ENCODE data around the gene RREB1. TPM values are rescaled to one million over a fixed set of nuclear protein-coding genes. Genes with fewer than 3 reads are reported as not detected.

RREB1 gene
- total and polyA plus RNA-seq, 2 experiments from 2014 or later: 8.5 to 25.5 TPM

DNA sequence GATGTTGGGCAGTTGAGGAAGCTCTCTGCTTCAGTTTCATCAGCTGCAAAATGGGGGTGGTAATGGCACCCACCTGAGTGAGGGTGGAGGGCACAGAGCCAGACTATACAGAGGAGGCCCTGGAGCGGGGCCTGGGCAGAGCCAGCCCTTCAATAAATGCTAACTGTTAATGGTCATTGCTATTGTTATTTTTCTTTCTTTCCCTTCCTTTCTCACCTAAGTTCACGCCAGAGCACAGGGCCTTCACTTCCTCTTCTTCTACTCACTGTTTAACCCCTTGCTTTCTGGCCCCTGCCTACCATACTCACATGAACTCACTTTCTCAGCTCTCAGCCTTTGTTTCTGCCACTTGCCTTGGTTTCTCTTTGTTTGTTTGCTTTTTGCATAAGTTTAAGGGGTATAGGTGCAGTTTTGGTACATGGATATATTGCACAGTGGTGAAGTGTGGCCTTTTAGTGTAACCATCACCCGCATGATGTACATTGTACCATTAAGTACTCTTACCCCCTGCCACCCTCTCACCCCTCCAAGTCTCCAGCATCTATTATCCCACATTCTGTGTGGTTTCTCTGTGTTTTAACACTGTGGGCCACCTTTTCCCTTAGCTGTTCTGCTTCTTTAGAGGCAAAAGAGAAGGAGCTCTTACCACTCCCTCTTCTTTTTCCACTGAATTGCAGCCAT, 7.5 kb upstream of the RREB1 start:
- Histone ChIP-seq H3K4me2 (no peak overlapping the region), H4K20me1 (replicated peaks; ENCODE audit: insufficient read depth) (no peaks in the 10 kb centered on the region), H3K36me3 (ENCODE audit: insufficient read depth) (no peaks in the 10 kb centered on the region), H2AFZ (peak overlapping the region; percentile 14; the same call in 1 of the 2 replicates), H3K4me1 (ENCODE audit: insufficient read depth) (0 out of 2 replicates have a peak, but pooled peaks cover 6% of the 10 kb centered on the region), H3K79me2 (replicated peaks; ENCODE audit: insufficient read depth) (no peaks in the 10 kb centered on the region), H3K27ac (ENCODE audit: low read depth) (no peak overlapping the region), H3K27me3 (ENCODE audit: insufficient read depth) (peaks cover 5% of the 10 kb centered on the region; the same call in 1 of the 2 replicates), H3K9me2 (ENCODE audit: insufficient read depth) (no peaks in the 10 kb centered on the region), H3F3A (replicated peaks; ENCODE audit: low read depth) (no peaks in the 10 kb centered on the region), H3K4me3 (no peak overlapping the region)
- no peaks in the 10 kb centered on the region; the same call in 2 of the 3 replicates for H3K36me3 Mint-ChIP-seq (ENCODE audit: low read depth)
- H3K9me3 Mint-ChIP-seq: no peaks in the 10 kb centered on the region
- H3K27ac Mint-ChIP-seq: no peak overlapping the region
- TF ChIP-seq EZH2phosphoT487 (IDR thresholded peaks at IDR 0.05; ENCODE audit: unreplicated experiment) (no peak), CREB1 (CRISPR knock-in tag; IDR thresholded peaks at IDR 0.05; ENCODE audit: low read depth) (no peak), ZNF114 (CRISPR knock-in tag; IDR thresholded peaks at IDR 0.05) (no peak), NANOG (IDR thresholded peaks at IDR 0.05; ENCODE audit: borderline replicate concordance) (no peak), POLR2AphosphoS5 (IDR thresholded peaks at IDR 0.05; ENCODE audit: low read depth) (no peak), ZNF331 (CRISPR knock-in tag; IDR thresholded peaks at IDR 0.05; ENCODE audit: low read depth) (no peak), JUNB (IDR thresholded peaks at IDR 0.05; ENCODE audit: unreplicated experiment) (no peak), STAT1 (IDR thresholded peaks at IDR 0.05; ENCODE audit: unreplicated experiment) (no peak), EZH2 (IDR thresholded peaks at IDR 0.05; ENCODE audit: low read depth, unreplicated experiment) (no peak)
- TF ChIP-seq, protein P1, sequence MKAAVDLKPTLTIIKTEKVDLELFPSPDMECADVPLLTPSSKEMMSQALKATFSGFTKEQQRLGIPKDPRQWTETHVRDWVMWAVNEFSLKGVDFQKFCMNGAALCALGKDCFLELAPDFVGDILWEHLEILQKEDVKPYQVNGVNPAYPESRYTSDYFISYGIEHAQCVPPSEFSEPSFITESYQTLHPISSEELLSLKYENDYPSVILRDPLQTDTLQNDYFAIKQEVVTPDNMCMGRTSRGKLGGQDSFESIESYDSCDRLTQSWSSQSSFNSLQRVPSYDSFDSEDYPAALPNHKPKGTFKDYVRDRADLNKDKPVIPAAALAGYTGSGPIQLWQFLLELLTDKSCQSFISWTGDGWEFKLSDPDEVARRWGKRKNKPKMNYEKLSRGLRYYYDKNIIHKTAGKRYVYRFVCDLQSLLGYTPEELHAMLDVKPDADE (IDR thresholded peaks at IDR 0.05): no peak
- TF ChIP-seq, protein P2, sequence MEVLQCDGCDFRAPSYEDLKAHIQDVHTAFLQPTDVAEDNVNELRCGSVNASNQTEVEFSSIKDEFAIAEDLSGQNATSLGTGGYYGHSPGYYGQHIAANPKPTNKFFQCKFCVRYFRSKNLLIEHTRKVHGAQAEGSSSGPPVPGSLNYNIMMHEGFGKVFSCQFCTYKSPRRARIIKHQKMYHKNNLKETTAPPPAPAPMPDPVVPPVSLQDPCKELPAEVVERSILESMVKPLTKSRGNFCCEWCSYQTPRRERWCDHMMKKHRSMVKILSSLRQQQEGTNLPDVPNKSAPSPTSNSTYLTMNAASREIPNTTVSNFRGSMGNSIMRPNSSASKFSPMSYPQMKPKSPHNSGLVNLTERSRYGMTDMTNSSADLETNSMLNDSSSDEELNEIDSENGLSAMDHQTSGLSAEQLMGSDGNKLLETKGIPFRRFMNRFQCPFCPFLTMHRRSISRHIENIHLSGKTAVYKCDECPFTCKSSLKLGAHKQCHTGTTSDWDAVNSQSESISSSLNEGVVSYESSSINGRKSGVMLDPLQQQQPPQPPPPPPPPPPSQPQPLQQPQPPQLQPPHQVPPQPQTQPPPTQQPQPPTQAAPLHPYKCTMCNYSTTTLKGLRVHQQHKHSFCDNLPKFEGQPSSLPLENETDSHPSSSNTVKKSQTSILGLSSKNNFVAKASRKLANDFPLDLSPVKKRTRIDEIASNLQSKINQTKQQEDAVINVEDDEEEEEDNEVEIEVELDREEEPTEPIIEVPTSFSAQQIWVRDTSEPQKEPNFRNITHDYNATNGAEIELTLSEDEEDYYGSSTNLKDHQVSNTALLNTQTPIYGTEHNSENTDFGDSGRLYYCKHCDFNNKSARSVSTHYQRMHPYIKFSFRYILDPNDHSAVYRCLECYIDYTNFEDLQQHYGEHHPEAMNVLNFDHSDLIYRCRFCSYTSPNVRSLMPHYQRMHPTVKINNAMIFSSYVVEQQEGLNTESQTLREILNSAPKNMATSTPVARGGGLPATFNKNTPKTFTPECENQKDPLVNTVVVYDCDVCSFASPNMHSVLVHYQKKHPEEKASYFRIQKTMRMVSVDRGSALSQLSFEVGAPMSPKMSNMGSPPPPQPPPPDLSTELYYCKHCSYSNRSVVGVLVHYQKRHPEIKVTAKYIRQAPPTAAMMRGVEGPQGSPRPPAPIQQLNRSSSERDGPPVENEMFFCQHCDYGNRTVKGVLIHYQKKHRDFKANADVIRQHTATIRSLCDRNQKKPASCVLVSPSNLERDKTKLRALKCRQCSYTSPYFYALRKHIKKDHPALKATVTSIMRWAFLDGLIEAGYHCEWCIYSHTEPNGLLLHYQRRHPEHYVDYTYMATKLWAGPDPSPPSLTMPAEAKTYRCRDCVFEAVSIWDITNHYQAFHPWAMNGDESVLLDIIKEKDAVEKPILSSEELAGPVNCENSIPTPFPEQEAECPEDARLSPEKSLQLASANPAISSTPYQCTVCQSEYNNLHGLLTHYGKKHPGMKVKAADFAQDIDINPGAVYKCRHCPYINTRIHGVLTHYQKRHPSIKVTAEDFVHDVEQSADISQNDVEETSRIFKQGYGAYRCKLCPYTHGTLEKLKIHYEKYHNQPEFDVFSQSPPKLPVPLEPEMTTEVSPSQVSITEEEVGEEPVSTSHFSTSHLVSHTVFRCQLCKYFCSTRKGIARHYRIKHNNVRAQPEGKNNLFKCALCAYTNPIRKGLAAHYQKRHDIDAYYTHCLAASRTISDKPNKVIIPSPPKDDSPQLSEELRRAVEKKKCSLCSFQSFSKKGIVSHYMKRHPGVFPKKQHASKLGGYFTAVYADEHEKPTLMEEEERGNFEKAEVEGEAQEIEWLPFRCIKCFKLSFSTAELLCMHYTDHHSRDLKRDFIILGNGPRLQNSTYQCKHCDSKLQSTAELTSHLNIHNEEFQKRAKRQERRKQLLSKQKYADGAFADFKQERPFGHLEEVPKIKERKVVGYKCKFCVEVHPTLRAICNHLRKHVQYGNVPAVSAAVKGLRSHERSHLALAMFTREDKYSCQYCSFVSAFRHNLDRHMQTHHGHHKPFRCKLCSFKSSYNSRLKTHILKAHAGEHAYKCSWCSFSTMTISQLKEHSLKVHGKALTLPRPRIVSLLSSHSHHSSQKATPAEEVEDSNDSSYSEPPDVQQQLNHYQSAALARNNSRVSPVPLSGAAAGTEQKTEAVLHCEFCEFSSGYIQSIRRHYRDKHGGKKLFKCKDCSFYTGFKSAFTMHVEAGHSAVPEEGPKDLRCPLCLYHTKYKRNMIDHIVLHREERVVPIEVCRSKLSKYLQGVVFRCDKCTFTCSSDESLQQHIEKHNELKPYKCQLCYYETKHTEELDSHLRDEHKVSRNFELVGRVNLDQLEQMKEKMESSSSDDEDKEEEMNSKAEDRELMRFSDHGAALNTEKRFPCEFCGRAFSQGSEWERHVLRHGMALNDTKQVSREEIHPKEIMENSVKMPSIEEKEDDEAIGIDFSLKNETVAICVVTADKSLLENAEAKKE (CRISPR knock-in tag; IDR thresholded peaks at IDR 0.05): no peak
- TF ChIP-seq, protein P3, sequence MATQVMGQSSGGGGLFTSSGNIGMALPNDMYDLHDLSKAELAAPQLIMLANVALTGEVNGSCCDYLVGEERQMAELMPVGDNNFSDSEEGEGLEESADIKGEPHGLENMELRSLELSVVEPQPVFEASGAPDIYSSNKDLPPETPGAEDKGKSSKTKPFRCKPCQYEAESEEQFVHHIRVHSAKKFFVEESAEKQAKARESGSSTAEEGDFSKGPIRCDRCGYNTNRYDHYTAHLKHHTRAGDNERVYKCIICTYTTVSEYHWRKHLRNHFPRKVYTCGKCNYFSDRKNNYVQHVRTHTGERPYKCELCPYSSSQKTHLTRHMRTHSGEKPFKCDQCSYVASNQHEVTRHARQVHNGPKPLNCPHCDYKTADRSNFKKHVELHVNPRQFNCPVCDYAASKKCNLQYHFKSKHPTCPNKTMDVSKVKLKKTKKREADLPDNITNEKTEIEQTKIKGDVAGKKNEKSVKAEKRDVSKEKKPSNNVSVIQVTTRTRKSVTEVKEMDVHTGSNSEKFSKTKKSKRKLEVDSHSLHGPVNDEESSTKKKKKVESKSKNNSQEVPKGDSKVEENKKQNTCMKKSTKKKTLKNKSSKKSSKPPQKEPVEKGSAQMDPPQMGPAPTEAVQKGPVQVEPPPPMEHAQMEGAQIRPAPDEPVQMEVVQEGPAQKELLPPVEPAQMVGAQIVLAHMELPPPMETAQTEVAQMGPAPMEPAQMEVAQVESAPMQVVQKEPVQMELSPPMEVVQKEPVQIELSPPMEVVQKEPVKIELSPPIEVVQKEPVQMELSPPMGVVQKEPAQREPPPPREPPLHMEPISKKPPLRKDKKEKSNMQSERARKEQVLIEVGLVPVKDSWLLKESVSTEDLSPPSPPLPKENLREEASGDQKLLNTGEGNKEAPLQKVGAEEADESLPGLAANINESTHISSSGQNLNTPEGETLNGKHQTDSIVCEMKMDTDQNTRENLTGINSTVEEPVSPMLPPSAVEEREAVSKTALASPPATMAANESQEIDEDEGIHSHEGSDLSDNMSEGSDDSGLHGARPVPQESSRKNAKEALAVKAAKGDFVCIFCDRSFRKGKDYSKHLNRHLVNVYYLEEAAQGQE (IDR thresholded peaks at IDR 0.05; ENCODE audit: unreplicated experiment): no peak
- TF ChIP-seq, protein P4, sequence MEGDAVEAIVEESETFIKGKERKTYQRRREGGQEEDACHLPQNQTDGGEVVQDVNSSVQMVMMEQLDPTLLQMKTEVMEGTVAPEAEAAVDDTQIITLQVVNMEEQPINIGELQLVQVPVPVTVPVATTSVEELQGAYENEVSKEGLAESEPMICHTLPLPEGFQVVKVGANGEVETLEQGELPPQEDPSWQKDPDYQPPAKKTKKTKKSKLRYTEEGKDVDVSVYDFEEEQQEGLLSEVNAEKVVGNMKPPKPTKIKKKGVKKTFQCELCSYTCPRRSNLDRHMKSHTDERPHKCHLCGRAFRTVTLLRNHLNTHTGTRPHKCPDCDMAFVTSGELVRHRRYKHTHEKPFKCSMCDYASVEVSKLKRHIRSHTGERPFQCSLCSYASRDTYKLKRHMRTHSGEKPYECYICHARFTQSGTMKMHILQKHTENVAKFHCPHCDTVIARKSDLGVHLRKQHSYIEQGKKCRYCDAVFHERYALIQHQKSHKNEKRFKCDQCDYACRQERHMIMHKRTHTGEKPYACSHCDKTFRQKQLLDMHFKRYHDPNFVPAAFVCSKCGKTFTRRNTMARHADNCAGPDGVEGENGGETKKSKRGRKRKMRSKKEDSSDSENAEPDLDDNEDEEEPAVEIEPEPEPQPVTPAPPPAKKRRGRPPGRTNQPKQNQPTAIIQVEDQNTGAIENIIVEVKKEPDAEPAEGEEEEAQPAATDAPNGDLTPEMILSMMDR (conservative IDR thresholded peaks at IDR 0.05; ENCODE audit: low read depth in 2 of 2): no peak
- no peak for ATAC-seq
- peaks cover 4% of the 10 kb centered on the region for H3K27me3 Mint-ChIP-seq (ENCODE audit: insufficient read depth, low read depth, poor library complexity)
- DNase-seq (ENCODE audit: low spot score): no peak
- peaks cover 22% of the 10 kb centered on the region for H3K4me1 Mint-ChIP-seq
- no peak overlapping the region for H3K4me3 Mint-ChIP-seq

All from GM23338 (cell line).